Measurements from ENCODE around the gene POLRMT.
"Not testable (repeated sequence)": the region's sequence is repeated elsewhere in the genome, so short reads cannot be mapped to it uniquely, and the experiment has no call there.

The POLRMT gene

DNA sequence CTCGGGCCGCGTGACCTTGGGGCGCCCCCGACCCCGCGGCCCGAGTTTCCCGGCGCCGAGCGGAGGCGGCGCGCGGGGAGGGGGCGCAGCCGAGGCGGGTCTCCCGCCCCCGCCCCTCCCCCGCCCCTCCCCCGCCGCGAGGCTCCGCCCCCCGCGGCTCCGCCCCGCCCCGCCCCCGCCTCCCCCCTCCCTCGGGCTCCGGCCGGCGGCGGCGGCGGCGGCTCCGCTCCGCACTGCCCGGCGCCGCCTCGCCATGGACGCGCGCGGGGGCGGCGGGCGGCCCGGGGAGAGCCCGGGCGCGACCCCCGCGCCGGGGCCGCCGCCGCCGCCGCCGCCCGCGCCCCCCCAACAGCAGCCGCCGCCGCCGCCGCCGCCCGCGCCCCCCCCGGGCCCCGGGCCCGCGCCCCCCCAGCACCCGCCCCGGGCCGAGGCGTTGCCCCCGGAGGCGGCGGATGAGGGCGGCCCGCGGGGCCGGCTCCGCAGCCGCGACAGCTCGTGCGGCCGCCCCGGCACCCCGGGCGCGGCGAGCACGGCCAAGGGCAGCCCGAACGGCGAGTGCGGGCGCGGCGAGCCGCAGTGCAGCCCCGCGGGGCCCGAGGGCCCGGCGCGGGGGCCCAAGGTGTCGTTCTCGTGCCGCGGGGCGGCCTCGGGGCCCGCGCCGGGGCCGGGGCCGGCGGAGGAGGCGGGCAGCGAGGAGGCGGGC is 43.5 kb downstream of the POLRMT start, which contains the start of gene HCN2:
TSS of gene HCN2 (plus strand) at position 189 of the 703 bp plus-strand sequence. CDS start at position 254, 65 bp downstream.
- POLR2A ChIA-PET: no interaction called here
- TF ChIP-seq L3MBTL2 (conservative IDR thresholded peaks at IDR 0.05) (no peak), SUZ12 (IDR thresholded peaks at IDR 0.05) (no peak)
- TF ChIP-seq, protein P1, sequence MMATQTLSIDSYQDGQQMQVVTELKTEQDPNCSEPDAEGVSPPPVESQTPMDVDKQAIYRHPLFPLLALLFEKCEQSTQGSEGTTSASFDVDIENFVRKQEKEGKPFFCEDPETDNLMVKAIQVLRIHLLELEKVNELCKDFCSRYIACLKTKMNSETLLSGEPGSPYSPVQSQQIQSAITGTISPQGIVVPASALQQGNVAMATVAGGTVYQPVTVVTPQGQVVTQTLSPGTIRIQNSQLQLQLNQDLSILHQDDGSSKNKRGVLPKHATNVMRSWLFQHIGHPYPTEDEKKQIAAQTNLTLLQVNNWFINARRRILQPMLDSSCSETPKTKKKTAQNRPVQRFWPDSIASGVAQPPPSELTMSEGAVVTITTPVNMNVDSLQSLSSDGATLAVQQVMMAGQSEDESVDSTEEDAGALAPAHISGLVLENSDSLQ (IDR thresholded peaks at IDR 0.05): no peak
- CTCF ChIA-PET: no interaction called here
- DNase-seq (ENCODE audit: extremely low spot score): peak; percentile 58

DNA sequence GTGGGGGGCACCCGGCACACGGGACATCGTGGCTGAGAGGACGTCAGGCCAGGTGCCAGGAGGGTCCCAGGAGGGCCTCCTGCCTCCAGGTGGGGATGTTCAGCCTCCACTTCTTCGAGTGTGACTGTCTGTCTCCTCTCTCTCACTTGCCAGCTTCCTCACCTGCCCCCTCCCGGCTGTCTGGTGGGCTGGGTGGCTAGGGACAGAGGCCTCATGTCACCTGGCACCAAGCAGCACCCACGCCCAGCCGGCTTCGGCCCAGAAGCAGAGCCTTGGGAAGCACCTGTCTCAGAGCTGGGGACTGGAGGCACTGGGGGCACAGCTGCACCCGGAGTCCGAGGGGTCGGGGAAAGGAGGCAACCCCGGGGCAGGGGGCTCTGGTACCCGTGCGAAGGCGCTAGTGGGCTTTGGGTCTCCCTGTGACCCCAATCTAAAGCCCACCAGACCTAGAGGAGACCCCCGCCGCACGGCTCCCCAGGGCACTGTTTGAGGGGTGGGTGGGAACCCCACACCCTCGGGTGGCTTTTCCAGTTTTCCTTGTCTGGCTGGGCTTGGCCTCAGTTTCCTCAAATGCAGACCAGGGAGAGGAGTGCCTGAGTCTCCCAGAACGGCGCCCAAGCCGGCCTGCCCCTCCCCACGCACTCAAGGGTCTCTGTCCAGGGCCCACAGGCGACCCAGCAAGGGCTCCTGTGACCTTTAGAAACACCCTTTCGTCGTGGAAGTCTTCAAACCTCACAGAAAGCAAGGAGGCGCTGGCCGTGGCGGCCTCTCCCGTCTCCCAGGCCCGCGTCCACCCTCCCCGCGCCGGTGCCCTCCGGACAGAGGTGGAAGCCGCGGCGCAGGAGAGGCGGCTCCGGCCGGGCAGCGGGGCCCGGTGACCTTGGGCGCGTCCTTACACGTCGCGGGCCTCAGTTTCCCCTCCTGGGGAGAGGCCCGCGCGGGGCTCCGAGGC is 44.3 kb downstream of the POLRMT start:
- ChIA-PET POLR2A (interaction anchor here (0.7 to 1.1 kb wide), 2 partner anchors 14 to 148 kb away, joined by 3 to 4 read pairs; no protein-coding TSS in a partner anchor), CTCF (no interaction called here)
- no peak for DNase-seq (ENCODE audit: extremely low spot score)
- TF ChIP-seq ELF4 (IDR thresholded peaks at IDR 0.05): no peak
- no peak for TF ChIP-seq TARDBP (IDR thresholded peaks at IDR 0.05)
- no peak for TF ChIP-seq FOXM1 (IDR thresholded peaks at IDR 0.05; ENCODE audit: borderline replicate concordance)
- no peak for TF ChIP-seq ZNF384 (IDR thresholded peaks at IDR 0.05)
- TF ChIP-seq NFRKB (IDR thresholded peaks at IDR 0.05): no peak
- TF ChIP-seq L3MBTL2 (conservative IDR thresholded peaks at IDR 0.05): no peak
- no peak for TF ChIP-seq HDGF (IDR thresholded peaks at IDR 0.05; ENCODE audit: borderline replicate concordance)
- no peak for TF ChIP-seq SP1 (IDR thresholded peaks at IDR 0.05)
- TF ChIP-seq, protein P1 (IDR thresholded peaks at IDR 0.05): no peak

DNA sequence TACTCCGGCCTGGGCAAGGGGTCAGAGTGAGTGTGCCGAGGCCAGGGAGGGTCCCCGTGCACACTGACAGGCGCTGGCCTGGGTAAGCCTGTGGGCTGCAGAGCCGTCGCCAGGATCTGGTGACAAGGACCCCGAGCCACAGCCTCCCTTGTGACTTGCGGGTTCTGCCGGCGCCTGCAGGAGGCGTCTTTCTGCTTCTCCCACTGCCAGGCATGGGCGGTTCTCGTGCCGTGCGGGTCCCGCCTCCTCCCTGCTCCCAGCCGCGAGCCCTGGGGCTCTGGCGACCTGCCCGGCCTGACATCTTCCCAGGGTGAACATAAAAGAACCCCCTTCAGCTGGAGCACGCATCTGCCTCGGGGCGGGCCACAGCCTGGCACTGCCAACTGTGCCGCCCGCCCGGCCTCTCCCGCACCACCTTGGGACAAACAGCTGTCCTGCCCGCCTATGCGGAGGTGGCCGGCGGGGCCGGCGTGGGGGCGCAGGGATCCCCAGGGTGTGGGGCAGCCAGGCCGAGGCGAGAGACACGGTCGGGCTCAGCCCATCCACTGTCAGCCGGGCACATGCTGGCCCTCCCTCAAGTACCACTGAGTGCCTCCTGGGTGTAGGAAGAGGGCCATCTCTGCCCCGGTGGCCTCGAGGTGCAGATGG is 45.1 kb downstream of the POLRMT start:
- POLR2A ChIA-PET: interaction anchor here (0.7 to 1.1 kb wide), 2 partner anchors 14 to 149 kb away, joined by 3 to 4 read pairs; no protein-coding TSS in a partner anchor
- CTCF ChIA-PET: interaction anchor here (0.6 kb wide), 1 partner anchor 108 kb away, joined by 3 read pairs; no protein-coding TSS in a partner anchor
- no peak for TF ChIP-seq TARDBP (IDR thresholded peaks at IDR 0.05)
- peak; percentile 11; the same call in 1 of the 2 replicates for TF ChIP-seq CTBP1 (IDR thresholded peaks at IDR 0.05; ENCODE audit: borderline replicate concordance)
- peak; percentile 79 for DNase-seq (ENCODE audit: extremely low spot score)

DNA sequence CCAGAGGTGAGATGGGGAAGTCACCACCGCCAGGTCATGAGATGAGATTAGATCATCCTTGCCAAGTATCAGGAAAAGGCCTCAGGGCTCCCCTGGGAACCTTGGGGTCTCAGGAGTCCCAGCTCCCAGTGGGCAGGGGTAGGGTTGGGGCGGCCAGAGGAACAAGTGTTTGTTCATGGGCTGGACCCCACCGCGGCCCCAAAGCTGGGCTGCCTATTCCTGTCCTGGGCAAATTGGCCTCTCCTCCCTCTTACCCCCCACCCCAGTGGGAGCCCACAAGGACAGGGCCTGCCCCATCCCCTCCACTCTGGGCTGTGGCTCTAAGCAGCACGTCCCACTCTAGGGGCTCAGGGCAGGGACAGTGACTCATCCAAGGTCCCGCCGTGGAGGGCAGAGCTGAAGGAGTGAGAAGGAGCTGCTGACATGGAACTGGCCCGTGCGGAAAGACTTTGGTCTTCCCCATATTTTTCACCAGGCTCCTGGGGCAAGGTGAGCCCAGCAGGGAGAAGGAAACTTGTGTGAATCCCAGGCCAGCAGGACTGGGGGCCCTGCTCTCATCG is 47.7 kb downstream of the POLRMT start:
- POLR2A ChIA-PET: interaction anchor here (0.8 kb wide), 1 partner anchor 78 kb away, joined by 3 read pairs; no protein-coding TSS in a partner anchor
- TF ChIP-seq ZNF384 (IDR thresholded peaks at IDR 0.05) (no peak), FOXA1 (IDR thresholded peaks at IDR 0.05) (no peak), BHLHE40 (IDR thresholded peaks at IDR 0.05; ENCODE audit: borderline replicate concordance) (no peak), NFRKB (IDR thresholded peaks at IDR 0.05) (no peak), L3MBTL2 (conservative IDR thresholded peaks at IDR 0.05) (no peak), FOXK2 (IDR thresholded peaks at IDR 0.05) (no peak), CTBP1 (IDR thresholded peaks at IDR 0.05; ENCODE audit: borderline replicate concordance) (no peak), TARDBP (IDR thresholded peaks at IDR 0.05) (no peak), SP1 (IDR thresholded peaks at IDR 0.05) (no peak), ELF4 (IDR thresholded peaks at IDR 0.05) (no peak), LEF1 (IDR thresholded peaks at IDR 0.05; ENCODE audit: borderline replicate concordance) (no peak), SUZ12 (IDR thresholded peaks at IDR 0.05) (no peak), HDGF (IDR thresholded peaks at IDR 0.05; ENCODE audit: borderline replicate concordance) (no peak), FOXM1 (IDR thresholded peaks at IDR 0.05; ENCODE audit: borderline replicate concordance) (no peak)
- TF ChIP-seq, protein P1 (IDR thresholded peaks at IDR 0.05): no peak
- CTCF ChIA-PET: interaction anchor here (0.7 to 0.8 kb wide), 2 partner anchors 43 to 102 kb away, joined by 3 to 4 read pairs; no protein-coding TSS in a partner anchor

DNA sequence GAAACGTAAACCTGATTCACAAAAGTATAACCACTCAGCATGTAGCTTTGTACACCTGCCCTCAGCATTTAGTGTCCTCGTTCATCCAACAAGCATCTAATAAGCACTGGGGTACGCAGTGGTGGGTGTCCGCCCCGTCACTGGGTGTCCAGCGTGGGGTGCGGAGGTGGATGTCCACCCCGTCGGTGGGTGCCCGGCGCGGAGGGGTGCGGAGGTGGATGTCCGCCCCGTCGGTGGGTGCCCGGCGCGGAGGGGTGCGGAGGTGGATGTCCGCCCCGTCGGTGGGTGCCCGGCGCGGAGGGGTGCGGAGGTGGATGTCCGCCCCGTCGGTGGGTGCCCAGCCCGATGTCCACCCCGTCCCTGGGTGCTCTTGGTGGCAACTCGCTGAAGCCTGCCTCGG is 48.2 kb downstream of the POLRMT start:
- POLR2A ChIA-PET: interaction anchor here (1.7 kb wide), 1 partner anchor 10 kb away, joined by 4 read pairs; no protein-coding TSS in a partner anchor
- DNase-seq (ENCODE audit: extremely low spot score); CTCF ChIA-PET: not testable (repeated sequence)

More for the DNA sequence above, 47.7 kb downstream of the POLRMT start:
- DNase-seq (ENCODE audit: extremely low spot score): no peak

Data from HEK293T (cell line).